Endothelial cell of umbilical vein (primary cell): Measurements from ENCODE around the gene DGKA. TPM values are rescaled to one million over a fixed set of nuclear protein-coding genes. Genes with fewer than 3 reads are reported as not detected.

Experiments
- BruUV-seq: library from RNA; stranded (reverse); fragments of 400-500 nt; replicated peaks from 2 replicates; lab custom pipeline; 2021; lab: Mats Ljungman, UMichigan
- CTCF ChIA-PET: fragments of 300-600, 350-600 bp; sonication (Branson Sonifier 250); formaldehyde crosslinking; loops from one replicate; lab custom pipeline; 2021; ENCODE audit warnings: antibody characterized with exemption, inconsistent platforms; lab: Charles Lee
- POLR2A ChIA-PET: fragments of 300-600, 350-600 bp; sonication (Branson Sonifier 250); formaldehyde crosslinking; loops from one replicate; lab custom pipeline; 2021; ENCODE audit warnings: antibody characterized with exemption, inconsistent platforms; lab: Charles Lee
- DNase-seq: peaks from one replicate; pipeline ENCODE4 v3.0.0-alpha.2; 2011; ENCODE audit warnings: low read depth, low spot score
- FAIRE-seq: peaks from 2 replicates; lab custom pipeline; 2011; peaks lifted over from hg19 to GRCh38; lab: Jason Lieb, UNC
- H2AFZ ChIP-seq: 2 replicates; pipeline ENCODE4 v1.6.0; 2012; ENCODE audit warnings: low read depth, low read length, control low read depth, inconsistent platforms
- H3K27ac ChIP-seq: 2 replicates; pipeline ENCODE4 v1.5.1; 2011; ENCODE audit warnings: low read depth, mild to moderate bottlenecking, control low read depth, low read length, moderate library complexity; ENCODE audit not compliant: insufficient read depth
- H3K27me3 ChIP-seq, 2 experiments: 2 replicates each; pipeline versions ENCODE4 v1.6.0 to v1.6.1; 2011; ENCODE audit warnings: low read length in 2 of 2, mixed read lengths in 1 of 2; ENCODE audit not compliant: control insufficient read depth in 2 of 2, insufficient read depth in 2 of 2
- H3K36me3 ChIP-seq, 2 experiments: 2 replicates in 1 of 2; 3 replicates in 1 of 2; pipeline ENCODE4 v1.5.1; 2011; ENCODE audit warnings: low read length in 2 of 2, mild to moderate bottlenecking in 1 of 2, moderate library complexity in 1 of 2; ENCODE audit not compliant: control insufficient read depth in 2 of 2, insufficient read depth in 2 of 2; ENCODE audit errors: extremely low read depth in 1 of 2
- H3K4me1 ChIP-seq: 3 replicates; pipeline ENCODE4 v1.5.1; 2011; ENCODE audit warnings: mild to moderate bottlenecking, low read length; ENCODE audit not compliant: control insufficient read depth, insufficient read depth; ENCODE audit errors: extremely low read depth
- H3K4me2 ChIP-seq: 2 replicates; pipeline ENCODE4 v1.6.1; 2011; ENCODE audit warnings: low read length, control low read depth, mixed read lengths; ENCODE audit not compliant: insufficient read depth
- H3K4me3 ChIP-seq, 3 experiments: fragments of 200-600 bp in 1 of 3; sonication (generic), shearing (Covaris generic) in 1 of 3; replicated peaks in 1 of 3; 2 replicates each; pipeline ENCODE4 v1.5.1; 2011 to 2016; ENCODE audit warnings: control low read depth in 3 of 3, low read length in 3 of 3, mild to moderate bottlenecking in 2 of 3, inconsistent platforms in 1 of 3, low read depth in 1 of 3, moderate library complexity in 1 of 3; ENCODE audit not compliant: insufficient read depth in 1 of 3
- H3K79me2 ChIP-seq: 2 replicates; pipeline ENCODE4 v1.6.0; 2012; ENCODE audit warnings: low read length, inconsistent platforms; ENCODE audit not compliant: control insufficient read depth, insufficient read depth
- H3K9ac ChIP-seq: replicated peaks from 2 replicates; pipeline ENCODE3; 2011; ENCODE audit warnings: low read length, control low read depth; ENCODE audit not compliant: insufficient read depth; ENCODE audit errors: extremely low read depth
- H3K9me1 ChIP-seq: replicated peaks from 3 replicates; pipeline ENCODE4 v1.6.0; 2011; ENCODE audit warnings: mild to moderate bottlenecking, low read length; ENCODE audit not compliant: control insufficient read depth, insufficient read depth; ENCODE audit errors: extremely low read depth
- H3K9me3 ChIP-seq: replicated peaks from 2 replicates; pipeline ENCODE4 v1.5.1; 2012; ENCODE audit warnings: low read length, inconsistent platforms; ENCODE audit not compliant: control insufficient read depth, insufficient read depth
- H4K20me1 ChIP-seq: replicated peaks from 2 replicates; pipeline ENCODE3; 2011; ENCODE audit warnings: mild to moderate bottlenecking, low read length; ENCODE audit not compliant: control insufficient read depth, insufficient read depth; ENCODE audit errors: extremely low read depth
- EZH2 ChIP-seq: IDR thresholded peaks from 2 replicates; pipeline ENCODE4 v1.6.1; 2012; ENCODE audit warnings: borderline replicate concordance, low read depth, mild to moderate bottlenecking, moderate library complexity, low read length, inconsistent platforms; ENCODE audit not compliant: severe bottlenecking
- FOS ChIP-seq: IDR thresholded peaks from 2 replicates; pipeline ENCODE4 v1.6.1; 2011; ENCODE audit warnings: mild to moderate bottlenecking, low read length, moderate library complexity, borderline replicate concordance; ENCODE audit not compliant: insufficient read depth
- GATA2 ChIP-seq: IDR thresholded peaks from 2 replicates; pipeline ENCODE4 v1.7.0; 2011; ENCODE audit warnings: low read depth, mild to moderate bottlenecking, moderate library complexity, mixed read lengths, low read length; ENCODE audit not compliant: insufficient read length, insufficient read depth
- JUN ChIP-seq: IDR thresholded peaks from 2 replicates; pipeline ENCODE4 v1.6.1; 2011; ENCODE audit warnings: borderline replicate concordance, low read depth; ENCODE audit not compliant: insufficient read length, insufficient read depth
- MYC ChIP-seq: IDR thresholded peaks from one replicate; pipeline ENCODE4 v1.6.1; 2011; ENCODE audit warnings: mild to moderate bottlenecking, low read depth, low read length
- POLR2A ChIP-seq: IDR thresholded peaks from 2 replicates; pipeline ENCODE4 v1.6.1; 2012; ENCODE audit warnings: low read depth, mild to moderate bottlenecking, control low read depth, low read length
- POLR2AphosphoS5 ChIP-seq: IDR thresholded peaks from 2 replicates; pipeline ENCODE4 v1.6.1; 2012; ENCODE audit warnings: low read depth, mild to moderate bottlenecking, control low read depth, low read length, moderate library complexity; ENCODE audit not compliant: insufficient read depth
- dilution Hi-C: fragments of 300-500 bp; cut with MboI; formaldehyde crosslinking; loops from one replicate; pipeline ENCODE4 v1.15.0; 2019; ENCODE audit warnings: low sequenced_read_pairs; ENCODE audit not compliant: extremely low pct_ligation_motif_present
- intact Hi-C: fragments of 100-400 bp; cut with micrococcal nuclease; formaldehyde crosslinking; loops from one replicate; pipeline ENCODE4 v1.10.0; 2022
- polyA plus RNA-seq, 4 experiments: library from polyadenylated mRNA; depleted of rRNA in 3 of 4; stranded (reverse) in 3 of 4; unstranded in 1 of 4; fragments of >200 nt; gene quantifications; 2 replicates each; pipeline versions ENCODE4 v1.2.1 to v1.2.3, GENCODE V29; 2011 to 2012; ENCODE audit warnings: missing spikeins in 1 of 4
- total RNA-seq: library from RNA; stranded (reverse); gene quantifications from 2 replicates; pipeline ENCODE4 v1.2.3, GENCODE V29; 2021
- TF ChIP-seq, protein P1 (sequence below), 2 donors: IDR thresholded peaks; 1 replicate in 1 of 2; 2 replicates in 1 of 2; pipeline ENCODE4 v1.5.1; 2011; ENCODE audit warnings: low read length in 2 of 2, mild to moderate bottlenecking in 2 of 2, moderate library complexity in 2 of 2, control low read depth in 1 of 2, inconsistent platforms in 1 of 2, low read depth in 1 of 2; ENCODE audit not compliant: insufficient read depth in 1 of 2; ENCODE audit errors: extremely low read depth in 1 of 2
- TF ChIP-seq, protein P2 (sequence below): IDR thresholded peaks from 2 replicates; pipeline ENCODE4 v1.6.1; 2011; ENCODE audit not compliant: insufficient read depth, insufficient read length

Gene DGKA
- total and polyA plus RNA-seq, 2 donors (not counting 3 experiments of a cell fraction or from before 2014, with no cell fraction given), result 49.8 to 53.2 TPM

- Histone ChIP-seq H2AFZ (no peak overlapping the region), H3K4me1 (no peaks in the 10 kb centered on the region), H3K27me3 (no peaks in the 10 kb centered on the region), H3K4me3 (no peak overlapping the region), H3K9me3 (no peaks in the 10 kb centered on the region), H4K20me1 (no peaks in the 10 kb centered on the region), H3K9ac (no peak overlapping the region), H3K36me3 (peaks cover 0 to 10% of the 10 kb centered on the region in 2 experiments), H3K79me2 (no peaks in the 10 kb centered on the region), H3K4me2 (no peak overlapping the region), H3K27ac (no peak overlapping the region), H3K9me1 (no peaks in the 10 kb centered on the region)
- DNase-seq (no peak), FAIRE-seq (no peak)
- POLR2A ChIA-PET, result interaction anchor here (0.5 to 1.4 kb wide), 2 partner anchors 16 to 761 kb away, joined by 3 read pairs; partner anchors contain the start of gene RAB5B
- TF ChIP-seq, protein P1, sequence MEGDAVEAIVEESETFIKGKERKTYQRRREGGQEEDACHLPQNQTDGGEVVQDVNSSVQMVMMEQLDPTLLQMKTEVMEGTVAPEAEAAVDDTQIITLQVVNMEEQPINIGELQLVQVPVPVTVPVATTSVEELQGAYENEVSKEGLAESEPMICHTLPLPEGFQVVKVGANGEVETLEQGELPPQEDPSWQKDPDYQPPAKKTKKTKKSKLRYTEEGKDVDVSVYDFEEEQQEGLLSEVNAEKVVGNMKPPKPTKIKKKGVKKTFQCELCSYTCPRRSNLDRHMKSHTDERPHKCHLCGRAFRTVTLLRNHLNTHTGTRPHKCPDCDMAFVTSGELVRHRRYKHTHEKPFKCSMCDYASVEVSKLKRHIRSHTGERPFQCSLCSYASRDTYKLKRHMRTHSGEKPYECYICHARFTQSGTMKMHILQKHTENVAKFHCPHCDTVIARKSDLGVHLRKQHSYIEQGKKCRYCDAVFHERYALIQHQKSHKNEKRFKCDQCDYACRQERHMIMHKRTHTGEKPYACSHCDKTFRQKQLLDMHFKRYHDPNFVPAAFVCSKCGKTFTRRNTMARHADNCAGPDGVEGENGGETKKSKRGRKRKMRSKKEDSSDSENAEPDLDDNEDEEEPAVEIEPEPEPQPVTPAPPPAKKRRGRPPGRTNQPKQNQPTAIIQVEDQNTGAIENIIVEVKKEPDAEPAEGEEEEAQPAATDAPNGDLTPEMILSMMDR (IDR thresholded peaks at IDR 0.05; ENCODE audit: extremely low read depth in 1 of 2, insufficient read depth in 1 of 2, low read depth in 1 of 2, low read length in 2 of 2), result no peak
- no peak for TF ChIP-seq POLR2AphosphoS5
- no peak for TF ChIP-seq EZH2
- TF ChIP-seq MYC, result no peak
- TF ChIP-seq JUN, result no peak
- no peak for TF ChIP-seq POLR2A
- TF ChIP-seq GATA2, result no peak
- no peak for TF ChIP-seq FOS
- TF ChIP-seq, protein P2, sequence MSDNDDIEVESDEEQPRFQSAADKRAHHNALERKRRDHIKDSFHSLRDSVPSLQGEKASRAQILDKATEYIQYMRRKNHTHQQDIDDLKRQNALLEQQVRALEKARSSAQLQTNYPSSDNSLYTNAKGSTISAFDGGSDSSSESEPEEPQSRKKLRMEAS, result no peak
- intact Hi-C loops, result no loop called here
- no TSS peak for BruUV-seq
- CTCF ChIA-PET, result interaction anchor here (1.4 to 3.3 kb wide), 3 partner anchors 16 to 72 kb away, joined by 5 to 11 read pairs (median 6); partner anchors contain the start of gene RAB5B
- dilution Hi-C loops, result no loop called here
Measured at GRCh38 chr12:55957106-55957859, 26.3 kb downstream of the DGKA start.
